Panc1 (cell line): Measurements from ENCODE around the gene SCO2.

ENCODE experiments used
- POLR2AphosphoS5 ChIP-seq: IDR thresholded peaks from 2 replicates; pipeline ENCODE4 v1.6.1; 2012; ENCODE audit warnings: mild to moderate bottlenecking, low read depth, low read length, moderate library complexity
- TF ChIP-seq, protein P1 (sequence below): fragments of 450-650 bp; IDR thresholded peaks from 2 replicates; pipeline ENCODE4 v1.5.1; 2017; ENCODE audit warnings: mild to moderate bottlenecking

DNA sequence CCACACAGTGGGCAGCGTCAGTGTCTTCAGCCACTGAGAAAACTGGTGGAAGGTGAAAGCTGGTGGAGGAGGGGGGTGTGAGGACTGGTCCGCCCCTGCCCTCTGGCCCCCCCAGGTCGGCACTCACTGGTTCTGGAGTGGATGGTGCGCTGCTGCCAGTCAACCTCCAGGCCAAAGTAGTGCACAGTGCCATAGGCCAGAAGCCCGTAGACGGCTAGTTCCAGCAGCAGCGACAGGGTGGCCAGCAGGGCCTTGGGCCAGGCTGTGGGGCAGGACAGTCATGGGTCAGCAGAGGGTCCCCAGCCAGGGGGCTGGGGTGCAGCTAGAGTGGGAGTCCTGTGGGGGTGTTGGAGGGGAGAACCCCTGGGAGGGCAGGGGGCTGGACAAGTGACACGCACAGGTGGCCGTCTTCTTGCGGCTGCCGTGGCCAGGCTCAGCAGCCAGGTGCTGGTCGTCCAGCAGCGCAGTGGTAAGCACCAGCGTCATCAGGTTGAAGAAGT lies 20.1 kb downstream of the SCO2 start:
- TF ChIP-seq, protein P1, sequence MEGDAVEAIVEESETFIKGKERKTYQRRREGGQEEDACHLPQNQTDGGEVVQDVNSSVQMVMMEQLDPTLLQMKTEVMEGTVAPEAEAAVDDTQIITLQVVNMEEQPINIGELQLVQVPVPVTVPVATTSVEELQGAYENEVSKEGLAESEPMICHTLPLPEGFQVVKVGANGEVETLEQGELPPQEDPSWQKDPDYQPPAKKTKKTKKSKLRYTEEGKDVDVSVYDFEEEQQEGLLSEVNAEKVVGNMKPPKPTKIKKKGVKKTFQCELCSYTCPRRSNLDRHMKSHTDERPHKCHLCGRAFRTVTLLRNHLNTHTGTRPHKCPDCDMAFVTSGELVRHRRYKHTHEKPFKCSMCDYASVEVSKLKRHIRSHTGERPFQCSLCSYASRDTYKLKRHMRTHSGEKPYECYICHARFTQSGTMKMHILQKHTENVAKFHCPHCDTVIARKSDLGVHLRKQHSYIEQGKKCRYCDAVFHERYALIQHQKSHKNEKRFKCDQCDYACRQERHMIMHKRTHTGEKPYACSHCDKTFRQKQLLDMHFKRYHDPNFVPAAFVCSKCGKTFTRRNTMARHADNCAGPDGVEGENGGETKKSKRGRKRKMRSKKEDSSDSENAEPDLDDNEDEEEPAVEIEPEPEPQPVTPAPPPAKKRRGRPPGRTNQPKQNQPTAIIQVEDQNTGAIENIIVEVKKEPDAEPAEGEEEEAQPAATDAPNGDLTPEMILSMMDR, result no peak
- no peak for TF ChIP-seq POLR2AphosphoS5
